SK-N-MC (cell line): Measurements from ENCODE around the gene HSF2BP.

Source experiments
- EZH2 ChIP-seq: fragments of 200-600 bp; sonication (generic); IDR thresholded peaks from one replicate; pipeline ENCODE4 v1.6.1; 2017; ENCODE audit warnings: antibody characterized with exemption
- FOXP2 ChIP-seq: optimal IDR thresholded peaks from 2 replicates; pipeline ENCODE3; 2011; ENCODE audit warnings: mild to moderate bottlenecking, moderate library complexity; ENCODE audit not compliant: insufficient read depth; ENCODE audit errors: extremely low read length, control extremely low read depth
- POLR2AphosphoS5 ChIP-seq: IDR thresholded peaks from 2 replicates; pipeline ENCODE4 v1.6.1; 2012; ENCODE audit warnings: mild to moderate bottlenecking, low read depth, low read length, borderline replicate concordance

DNA sequence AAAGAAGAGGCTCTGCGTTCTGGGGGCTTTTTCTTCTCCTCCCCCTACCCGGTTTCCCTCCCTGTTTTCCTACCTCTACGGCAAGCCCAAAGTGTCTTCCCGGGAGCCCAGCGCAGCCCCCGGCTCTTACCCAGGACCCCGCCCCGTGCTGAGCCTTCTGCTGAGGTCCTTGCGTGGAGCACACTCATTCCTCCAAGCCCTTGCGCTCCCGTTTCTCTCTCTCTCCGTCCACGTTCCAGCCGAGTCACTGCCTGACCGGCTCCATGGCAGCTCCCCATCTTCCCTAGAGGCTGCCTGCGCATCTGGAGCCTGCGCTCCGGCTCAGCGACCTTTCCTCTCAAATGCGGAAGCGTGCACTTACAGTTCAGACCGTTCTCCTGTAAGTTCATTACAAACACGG is 34.7 kb upstream of the HSF2BP start:
- TF ChIP-seq POLR2AphosphoS5 (no peak), EZH2 (no peak), FOXP2 (no peak)
